HepG2 (cell line): ENCODE measurements around the gene RAMP1. TPM values are rescaled to one million over a fixed set of nuclear protein-coding genes. Genes with fewer than 3 reads are reported as not detected.

Experiments
- ATAC-seq: fragments of 200-7000 bp; cut with Tn5 transposase; 3 replicates; pipeline ENCODE4 v1.9.1; 2020; ENCODE audit warnings: mild to moderate bottlenecking, moderate library complexity
- BruUV-seq: library from RNA; stranded (reverse); fragments of 400-500 nt; replicated peaks from 2 replicates; lab custom pipeline; 2021; lab: Mats Ljungman, UMichigan
- CTCF ChIA-PET: fragments of 300-600 bp; formaldehyde crosslinking; extraction: SDS; loops from one replicate; lab custom pipeline; 2021; ENCODE audit warnings: low total read pairs, inconsistent platforms, low intra/inter-chr PET ratio; lab: Yijun Ruan, JAX
- POLR2A ChIA-PET: fragments of 350-600 bp; sonication (Branson Sonifier 250); formaldehyde crosslinking; loops from one replicate; lab custom pipeline; 2020; ENCODE audit warnings: antibody characterized with exemption, inconsistent platforms; lab: Yijun Ruan, JAX
- DNase-seq: peaks from one replicate; pipeline ENCODE4 v3.0.0-alpha.2; 2015; ENCODE audit warnings: low spot score
- FAIRE-seq: peaks from 3 replicates; lab custom pipeline; 2011; peaks lifted over from hg19 to GRCh38; lab: Jason Lieb, UNC
- H2AFZ ChIP-seq: one replicate; pipeline ENCODE4 v1.6.1; 2011; ENCODE audit warnings: low read length, inconsistent platforms
- H3K27ac ChIP-seq: fragments of 300-600 bp; 3 replicates; pipeline ENCODE4 v1.8.0; 2011; ENCODE audit warnings: mixed run types, mild to moderate bottlenecking, mixed read lengths, low read length, inconsistent platforms; ENCODE audit not compliant: insufficient read depth; ENCODE audit errors: extremely low read length
- H3K27me3 ChIP-seq, 2 experiments: fragments of 200-600 bp in 1 of 2; 2 replicates in 1 of 2; 3 replicates in 1 of 2; pipeline versions ENCODE4 v1.6.0 to v1.8.0; 2011; ENCODE audit warnings: low read length in 2 of 2, mild to moderate bottlenecking in 2 of 2, moderate library complexity in 2 of 2, inconsistent platforms in 1 of 2; ENCODE audit not compliant: insufficient read depth in 2 of 2, control insufficient read depth in 1 of 2
- H3K36me3 ChIP-seq, 2 experiments: fragments of 200-600 bp in 1 of 2; replicated peaks in 1 of 2; 2 replicates in 1 of 2; 3 replicates in 1 of 2; pipeline versions ENCODE4 v1.5.1 to v1.8.0; 2011; ENCODE audit warnings: low read length in 2 of 2, inconsistent platforms in 1 of 2; ENCODE audit not compliant: insufficient read depth in 2 of 2, control insufficient read depth in 1 of 2
- H3K4me1 ChIP-seq: 2 replicates; pipeline ENCODE4 v1.5.1; 2012; ENCODE audit warnings: low read length, inconsistent platforms; ENCODE audit not compliant: insufficient read depth
- H3K4me2 ChIP-seq: 2 replicates; pipeline ENCODE4 v1.6.0; 2011; ENCODE audit warnings: low read depth, low read length, inconsistent platforms
- H3K4me3 ChIP-seq, 3 experiments: fragments of 200-600 bp in 1 of 3; sonication (generic), shearing (Covaris generic) in 1 of 3; replicated peaks in 1 of 3; 2 replicates each; pipeline ENCODE4 v1.5.1; 2011 to 2016; ENCODE audit warnings: low read length in 3 of 3, inconsistent platforms in 2 of 3, low read depth in 2 of 3, mild to moderate bottlenecking in 2 of 3, control low read depth in 1 of 3, mixed read lengths in 1 of 3; ENCODE audit not compliant: insufficient read depth in 1 of 3
- H3K79me2 ChIP-seq: one replicate; pipeline ENCODE4 v1.6.1; 2011; ENCODE audit warnings: low read length, inconsistent platforms; ENCODE audit not compliant: insufficient read depth
- H3K9ac ChIP-seq: 2 replicates; pipeline ENCODE4 v1.6.0; 2011; ENCODE audit warnings: mild to moderate bottlenecking, low read depth, low read length, inconsistent platforms; ENCODE audit not compliant: insufficient read depth
- H3K9me3 ChIP-seq: 2 replicates; pipeline ENCODE4 v1.5.1; 2012; ENCODE audit warnings: mild to moderate bottlenecking, low read length
- H4K20me1 ChIP-seq: 2 replicates; pipeline ENCODE4 v1.6.0; 2011; ENCODE audit warnings: inconsistent platforms, mild to moderate bottlenecking, low read length, moderate library complexity; ENCODE audit not compliant: insufficient read depth
- ASH2L ChIP-seq: fragments of 300-600, 200-600 bp; sonication (generic); IDR thresholded peaks from 2 replicates; pipeline ENCODE4 v1.7.0; 2017; ENCODE audit warnings: low read depth, mild to moderate bottlenecking, moderate library complexity, mixed read lengths, low read length; ENCODE audit not compliant: insufficient read length
- ATAD3A ChIP-seq: sonication (generic); formaldehyde crosslinking; IDR thresholded peaks from 2 replicates; pipeline ENCODE4 v1.4.0; 2020; ENCODE audit warnings: missing genetic modification reagents
- ATF7 ChIP-seq, 2 experiments: fragments of 450-650 bp in 1 of 2; sonication (generic) in 1 of 2; formaldehyde crosslinking in 1 of 2; IDR thresholded peaks; 2 replicates each; pipeline versions ENCODE4 v1.4.0 to v1.6.1; 2016 to 2020; ENCODE audit warnings: antibody characterized with exemption in 1 of 2, mild to moderate bottlenecking in 1 of 2, missing genetic modification reagents in 1 of 2
- BCL6 ChIP-seq: IDR thresholded peaks from 2 replicates; pipeline ENCODE4 v1.6.1; 2016; ENCODE audit warnings: missing genetic modification reagents, missing compliant biosample characterization
- FOXP1 ChIP-seq, 2 experiments: fragments of 450-650 bp in 1 of 2; IDR thresholded peaks; 2 replicates each; pipeline ENCODE4 v1.6.1; 2017 to 2018; ENCODE audit warnings: antibody characterized with exemption in 1 of 2
- GATAD2A ChIP-seq: IDR thresholded peaks from 2 replicates; pipeline ENCODE4 v1.6.1; 2016
- HNF4G ChIP-seq, 2 experiments: sonication (generic) in 1 of 2; formaldehyde crosslinking in 1 of 2; IDR thresholded peaks; 2 replicates each; pipeline versions ENCODE4 v1.4.0 to v1.6.1; 2011 to 2020; ENCODE audit warnings: borderline replicate concordance in 2 of 2, low read depth in 2 of 2, mild to moderate bottlenecking in 2 of 2, low read length in 1 of 2, missing genetic modification reagents in 1 of 2, moderate library complexity in 1 of 2
- HOXA7 ChIP-seq: sonication (generic); formaldehyde crosslinking; IDR thresholded peaks from 2 replicates; pipeline ENCODE4 v1.8.1; 2022; ENCODE audit warnings: mild to moderate bottlenecking, missing genetic modification reagents, moderate library complexity
- LCORL ChIP-seq, 2 experiments: fragments of 450-650 bp in 1 of 2; sonication (generic) in 1 of 2; formaldehyde crosslinking in 1 of 2; IDR thresholded peaks; 2 replicates each; pipeline versions ENCODE4 v1.5.0 to v1.6.1; 2017 to 2020; ENCODE audit warnings: antibody characterized with exemption in 1 of 2, missing genetic modification reagents in 1 of 2
- MAFK ChIP-seq, 2 experiments: IDR thresholded peaks in 1 of 2; conservative IDR thresholded peaks in 1 of 2; 2 replicates each; pipeline ENCODE4 v1.6.1; 2011; ENCODE audit warnings: improper control_type of control experiment in 2 of 2, low read length in 2 of 2
- MTF2 ChIP-seq: sonication (generic); formaldehyde crosslinking; IDR thresholded peaks from 2 replicates; pipeline ENCODE4 v1.5.0; 2020; ENCODE audit warnings: missing genetic modification reagents, borderline replicate concordance
- PAF1 ChIP-seq: IDR thresholded peaks from 2 replicates; pipeline ENCODE4 v1.6.1; 2016; ENCODE audit warnings: missing genetic modification reagents, missing compliant biosample characterization
- PAXIP1 ChIP-seq: sonication (generic); formaldehyde crosslinking; conservative IDR thresholded peaks from 2 replicates; pipeline ENCODE4 v1.4.0; 2020; ENCODE audit warnings: mild to moderate bottlenecking, missing genetic modification reagents, moderate library complexity
- TBX3 ChIP-seq: fragments of 450-650 bp; IDR thresholded peaks from 2 replicates; pipeline ENCODE4 v1.6.1; 2017; ENCODE audit warnings: antibody characterized with exemption, mild to moderate bottlenecking, inconsistent platforms, borderline replicate concordance
- ZFYVE20 ChIP-seq: sonication (generic); formaldehyde crosslinking; IDR thresholded peaks from 2 replicates; pipeline ENCODE4 v1.8.0; 2023; ENCODE audit warnings: low read depth, mild to moderate bottlenecking, moderate library complexity, missing genetic modification reagents, borderline replicate concordance
- ZNF136 ChIP-seq: sonication (generic); formaldehyde crosslinking; IDR thresholded peaks from 2 replicates; pipeline ENCODE4 v1.8.1; 2022; ENCODE audit warnings: low read depth, mild to moderate bottlenecking, moderate library complexity, missing genetic modification reagents
- ZUFSP ChIP-seq: sonication (generic); formaldehyde crosslinking; IDR thresholded peaks from 2 replicates; pipeline ENCODE4 v1.9.0; 2021; ENCODE audit warnings: missing genetic modification reagents, mild to moderate bottlenecking, borderline replicate concordance
- WGBS: methylation state at CpG from one replicate; pipeline ENCODE4 v1.1.6; 2017; ENCODE audit warnings: low lambda C conversion rate; 5-methylcytosine and 5-hydroxymethylcytosine counted together
- in situ Hi-C: cut with HindIII; loops from 2 replicates; pipeline ENCODE4 v1.10.0; 2017; ENCODE audit warnings: low pct_unique_long_range_greater_than_20kb; ENCODE audit not compliant: extremely low pct_ligation_motif_present
- intact Hi-C: fragments of 100-400 bp; cut with micrococcal nuclease; formaldehyde crosslinking; loops from one replicate; pipeline ENCODE4 v1.10.0; 2022; ENCODE audit not compliant: unreplicated experiment
- polyA plus RNA-seq, 8 experiments: library from polyadenylated mRNA; depleted of rRNA in 3 of 8; stranded (reverse) in 7 of 8; unstranded in 1 of 8; fragments of >200 nt; fragmentation: Illumina TruSeq in 4 of 8; extraction: Trizol in 4 of 8; gene quantifications; 2 replicates each; pipeline versions ENCODE4 v1.2.1 to v1.2.3, GENCODE V29; 2011 to 2016; ENCODE audit warnings: low read depth in 4 of 8, missing spikeins in 1 of 8, mixed read lengths in 1 of 8; ENCODE audit not compliant: insufficient read depth in 1 of 8
- total RNA-seq, 5 experiments: library from RNA; depleted of rRNA; stranded (reverse); fragments of >200 nt; fragmentation: Illumina TruSeq; extraction: Trizol; gene quantifications; 2 replicates each; pipeline ENCODE4 v1.2.3, GENCODE V29; 2016; ENCODE audit warnings: low read depth in 1 of 5

The RAMP1 gene
- total and polyA plus RNA-seq, 2 of the 13 experiments (the other 11 are each of a cell fraction or from before 2014, with no cell fraction given) = 0.29 to 0.61 TPM

GRCh38 chr2:237830522-237830921 is 28.9 kb upstream of the RAMP1 start:
- no peak overlapping the region for H3K27ac ChIP-seq
- POLR2A ChIA-PET = no interaction called here
- intact Hi-C loops (no loop called here), in situ Hi-C loops (no loop called here)
- no peak overlapping the region for H3K4me3 ChIP-seq
- no peaks in the 10 kb centered on the region for H3K36me3 ChIP-seq
- no peak for FAIRE-seq
- H3K27me3 ChIP-seq = peaks cover 0 to 4% of the 10 kb centered on the region in 2 experiments; a peak in 2 of 5 replicates
- H3K4me1 ChIP-seq = peaks cover 18% of the 10 kb centered on the region
- H3K4me2 ChIP-seq = no peak overlapping the region
- ATAC-seq = peak; percentile 78
- BruUV-seq = no TSS peak
- WGBS = 24% methylated on average over 2 of the region's 2 CpGs
- no peaks in the 10 kb centered on the region for H3K9me3 ChIP-seq
- H3K79me2 ChIP-seq = no peaks in the 10 kb centered on the region
- no peak overlapping the region for H2AFZ ChIP-seq
- H3K9ac ChIP-seq = no peak overlapping the region
- no peaks in the 10 kb centered on the region for H4K20me1 ChIP-seq
- peak; percentile 14 for DNase-seq
- CTCF ChIA-PET = no interaction called here
- TF ChIP-seq MAFK (conservative IDR thresholded peaks at IDR 0.05 in 1 of 2, IDR thresholded peaks at IDR 0.05 in 1 of 2; ENCODE audit: low read length in 2 of 2) (peak in 1 of 2 experiments; percentile 23; a peak in 1 of 4 replicates), HNF4G (IDR thresholded peaks at IDR 0.05; ENCODE audit: borderline replicate concordance, low read depth, low read length) (peak; percentile 52; the same call in 1 of the 2 replicates), HNF4G (CRISPR knock-in tag; IDR thresholded peaks at IDR 0.05; ENCODE audit: borderline replicate concordance, low read depth) (no peak), PAF1 (CRISPR knock-in tag) (no peak), ATF7 (IDR thresholded peaks at IDR 0.05) (no peak), ATF7 (CRISPR knock-in tag; IDR thresholded peaks at IDR 0.05) (no peak), GATAD2A (CRISPR knock-in tag) (peak; percentile 53), MTF2 (CRISPR knock-in tag) (no peak), ASH2L (no peak), BCL6 (CRISPR knock-in tag) (peak; percentile 48; the same call in 1 of the 2 replicates), HOXA7 (CRISPR knock-in tag) (no peak), LCORL (IDR thresholded peaks at IDR 0.05) (no peak), LCORL (CRISPR knock-in tag; IDR thresholded peaks at IDR 0.05) (0 out of 2 replicates have a peak, but pooled peaks have one; percentile 5), ZUFSP (CRISPR knock-in tag) (no peak), ATAD3A (CRISPR knock-in tag) (no peak), ZFYVE20 (CRISPR knock-in tag) (no peak), FOXP1 (IDR thresholded peaks at IDR 0.05) (no peak), FOXP1 (CRISPR knock-in tag; IDR thresholded peaks at IDR 0.05) (peak; percentile 61; the same call in 1 of the 2 replicates), TBX3 (peak; percentile 38; the same call in 1 of the 2 replicates), ZNF136 (CRISPR knock-in tag) (no peak), PAXIP1 (CRISPR knock-in tag) (peak; percentile 79)
